ENCODE results near the gene SLK.

DNA sequence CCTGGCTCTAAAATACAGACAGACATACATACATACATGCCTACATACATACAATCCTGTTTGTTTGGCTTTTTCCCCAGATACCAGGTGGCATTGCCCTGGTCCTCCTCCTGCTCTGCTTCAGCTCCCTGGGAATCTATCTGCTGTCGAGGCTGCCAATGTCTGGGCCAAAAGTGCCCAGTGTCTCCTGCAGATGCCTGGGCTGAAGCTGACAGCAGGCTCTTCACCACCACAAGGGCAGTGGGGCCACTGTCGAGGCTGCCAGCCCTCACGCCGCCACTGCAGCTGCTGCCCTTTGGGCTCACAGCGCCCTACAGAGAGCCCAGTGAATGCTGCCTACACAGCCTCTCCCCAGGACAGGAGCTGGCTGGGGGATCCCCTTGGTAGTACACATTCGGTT is 30.9 kb upstream of the SLK start:
- TF ChIP-seq, protein P1, sequence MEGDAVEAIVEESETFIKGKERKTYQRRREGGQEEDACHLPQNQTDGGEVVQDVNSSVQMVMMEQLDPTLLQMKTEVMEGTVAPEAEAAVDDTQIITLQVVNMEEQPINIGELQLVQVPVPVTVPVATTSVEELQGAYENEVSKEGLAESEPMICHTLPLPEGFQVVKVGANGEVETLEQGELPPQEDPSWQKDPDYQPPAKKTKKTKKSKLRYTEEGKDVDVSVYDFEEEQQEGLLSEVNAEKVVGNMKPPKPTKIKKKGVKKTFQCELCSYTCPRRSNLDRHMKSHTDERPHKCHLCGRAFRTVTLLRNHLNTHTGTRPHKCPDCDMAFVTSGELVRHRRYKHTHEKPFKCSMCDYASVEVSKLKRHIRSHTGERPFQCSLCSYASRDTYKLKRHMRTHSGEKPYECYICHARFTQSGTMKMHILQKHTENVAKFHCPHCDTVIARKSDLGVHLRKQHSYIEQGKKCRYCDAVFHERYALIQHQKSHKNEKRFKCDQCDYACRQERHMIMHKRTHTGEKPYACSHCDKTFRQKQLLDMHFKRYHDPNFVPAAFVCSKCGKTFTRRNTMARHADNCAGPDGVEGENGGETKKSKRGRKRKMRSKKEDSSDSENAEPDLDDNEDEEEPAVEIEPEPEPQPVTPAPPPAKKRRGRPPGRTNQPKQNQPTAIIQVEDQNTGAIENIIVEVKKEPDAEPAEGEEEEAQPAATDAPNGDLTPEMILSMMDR (conservative IDR thresholded peaks at IDR 0.05; ENCODE audit: low read length) = no peak
- TF ChIP-seq EZH2phosphoT487 (IDR thresholded peaks at IDR 0.05; ENCODE audit: borderline replicate concordance) = no peak
